OCI-LY1 (cell line): ENCODE results near the gene ABCB4.

Source experiments
- H2AFZ ChIP-seq: fragments of 200-600 bp; sonication (generic), shearing (Covaris generic); 2 replicates; pipeline ENCODE4 v1.6.0; 2014; ENCODE audit warnings: antibody characterized with exemption, mild to moderate bottlenecking, low read length
- H3F3A ChIP-seq: fragments of 200-600 bp; sonication (generic), shearing (Covaris generic); 2 replicates; pipeline ENCODE4 v1.6.0; 2014; ENCODE audit warnings: mild to moderate bottlenecking, antibody characterized with exemption, low read length, moderate library complexity; ENCODE audit not compliant: insufficient read depth
- H3K27ac ChIP-seq: fragments of 200-600 bp; sonication (generic); 2 replicates; pipeline ENCODE4 v1.5.1; 2014; ENCODE audit warnings: low read length, mixed run types, mild to moderate bottlenecking, low read depth; ENCODE audit not compliant: poor library complexity, severe bottlenecking
- H3K27me3 ChIP-seq: fragments of 200-600 bp; sonication (generic); 2 replicates; pipeline ENCODE4 v1.6.0; 2014; ENCODE audit warnings: antibody characterized with exemption, mild to moderate bottlenecking, low read length, moderate library complexity; ENCODE audit not compliant: insufficient read depth
- H3K36me3 ChIP-seq: fragments of 200-600 bp; sonication (generic); 2 replicates; pipeline ENCODE4 v1.6.1; 2014; ENCODE audit warnings: mild to moderate bottlenecking, antibody characterized with exemption, low read length, moderate library complexity, mixed read lengths; ENCODE audit not compliant: insufficient read depth
- H3K4me1 ChIP-seq: fragments of 200-600 bp; sonication (generic); 2 replicates; pipeline ENCODE4 v1.5.1; 2014; ENCODE audit warnings: mild to moderate bottlenecking, low read length, moderate library complexity; ENCODE audit not compliant: insufficient read depth, severe bottlenecking
- H3K4me2 ChIP-seq: fragments of 200-600 bp; sonication (generic), shearing (Covaris generic); 2 replicates; pipeline ENCODE4 v1.6.1; 2014; ENCODE audit warnings: low read length
- H3K4me3 ChIP-seq: fragments of 200-600 bp; sonication (generic); 2 replicates; pipeline ENCODE4 v1.5.1; 2014; ENCODE audit warnings: low read length, low read depth, mild to moderate bottlenecking, mixed read lengths; ENCODE audit not compliant: poor library complexity, severe bottlenecking
- H3K79me2 ChIP-seq: fragments of 200-600 bp; shearing (Covaris generic); 2 replicates; pipeline ENCODE4 v1.6.1; 2016; ENCODE audit warnings: mixed run types, low read length, mixed read lengths; ENCODE audit not compliant: insufficient read depth
- H3K9ac ChIP-seq: fragments of 200-600 bp; sonication (generic), shearing (Covaris generic); 2 replicates; pipeline ENCODE4 v1.6.1; 2014; ENCODE audit warnings: mild to moderate bottlenecking, low read length, mixed read lengths
- H3K9me2 ChIP-seq: fragments of 200-600 bp; sonication (generic), shearing (Covaris generic); 2 replicates; pipeline ENCODE4 v1.6.1; 2014; ENCODE audit warnings: low read depth, mild to moderate bottlenecking, low read length, mixed read lengths
- H3K9me3 ChIP-seq: fragments of 200-600 bp; shearing (Covaris generic); 2 replicates; pipeline ENCODE4 v1.6.1; 2014; ENCODE audit warnings: low read length, mixed read lengths
- H4K20me1 ChIP-seq: fragments of 200-600 bp; sonication (generic), shearing (Covaris generic); 2 replicates; pipeline ENCODE4 v1.6.0; 2016; ENCODE audit warnings: mild to moderate bottlenecking, low read length; ENCODE audit not compliant: insufficient read depth
- EZH2 ChIP-seq: fragments of 200-600 bp; sonication (generic), shearing (Covaris generic); IDR thresholded peaks from 2 replicates; pipeline ENCODE4 v1.8.0; 2017; ENCODE audit warnings: borderline replicate concordance, mixed run types, mild to moderate bottlenecking, antibody characterized with exemption, low read length, moderate library complexity, mixed read lengths
- TF ChIP-seq, protein P1 (sequence below): fragments of 200-600 bp; sonication (generic), shearing (Covaris generic); IDR thresholded peaks from 2 replicates; pipeline ENCODE4 v1.5.1; 2017; ENCODE audit warnings: mild to moderate bottlenecking, antibody characterized with exemption, low read length, moderate library complexity, mixed read lengths

The ABCB4 gene

GRCh38 chr7:87380905-87381304, 94.6 kb downstream of the ABCB4 start:
- H3K27me3 ChIP-seq, result no peaks in the 10 kb centered on the region
- H3K4me2 ChIP-seq, result no peak overlapping the region
- H3K9ac ChIP-seq, result no peak overlapping the region
- H3K4me3 ChIP-seq, result no peak overlapping the region
- no peaks in the 10 kb centered on the region for H4K20me1 ChIP-seq
- no peak overlapping the region for H3K27ac ChIP-seq
- no peaks in the 10 kb centered on the region; the same call in 1 of the 2 replicates for H3K9me2 ChIP-seq
- H3K9me3 ChIP-seq, result 0 out of 2 replicates have a peak, but pooled peaks cover 7% of the 10 kb centered on the region
- H3K79me2 ChIP-seq, result no peaks in the 10 kb centered on the region
- peaks cover 28% of the 10 kb centered on the region for H3K36me3 ChIP-seq
- H3F3A ChIP-seq, result no peaks in the 10 kb centered on the region
- H2AFZ ChIP-seq, result no peak overlapping the region
- H3K4me1 ChIP-seq, result no peaks in the 10 kb centered on the region
- no peak for TF ChIP-seq EZH2
- TF ChIP-seq, protein P1, sequence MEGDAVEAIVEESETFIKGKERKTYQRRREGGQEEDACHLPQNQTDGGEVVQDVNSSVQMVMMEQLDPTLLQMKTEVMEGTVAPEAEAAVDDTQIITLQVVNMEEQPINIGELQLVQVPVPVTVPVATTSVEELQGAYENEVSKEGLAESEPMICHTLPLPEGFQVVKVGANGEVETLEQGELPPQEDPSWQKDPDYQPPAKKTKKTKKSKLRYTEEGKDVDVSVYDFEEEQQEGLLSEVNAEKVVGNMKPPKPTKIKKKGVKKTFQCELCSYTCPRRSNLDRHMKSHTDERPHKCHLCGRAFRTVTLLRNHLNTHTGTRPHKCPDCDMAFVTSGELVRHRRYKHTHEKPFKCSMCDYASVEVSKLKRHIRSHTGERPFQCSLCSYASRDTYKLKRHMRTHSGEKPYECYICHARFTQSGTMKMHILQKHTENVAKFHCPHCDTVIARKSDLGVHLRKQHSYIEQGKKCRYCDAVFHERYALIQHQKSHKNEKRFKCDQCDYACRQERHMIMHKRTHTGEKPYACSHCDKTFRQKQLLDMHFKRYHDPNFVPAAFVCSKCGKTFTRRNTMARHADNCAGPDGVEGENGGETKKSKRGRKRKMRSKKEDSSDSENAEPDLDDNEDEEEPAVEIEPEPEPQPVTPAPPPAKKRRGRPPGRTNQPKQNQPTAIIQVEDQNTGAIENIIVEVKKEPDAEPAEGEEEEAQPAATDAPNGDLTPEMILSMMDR, result no peak

DNA sequence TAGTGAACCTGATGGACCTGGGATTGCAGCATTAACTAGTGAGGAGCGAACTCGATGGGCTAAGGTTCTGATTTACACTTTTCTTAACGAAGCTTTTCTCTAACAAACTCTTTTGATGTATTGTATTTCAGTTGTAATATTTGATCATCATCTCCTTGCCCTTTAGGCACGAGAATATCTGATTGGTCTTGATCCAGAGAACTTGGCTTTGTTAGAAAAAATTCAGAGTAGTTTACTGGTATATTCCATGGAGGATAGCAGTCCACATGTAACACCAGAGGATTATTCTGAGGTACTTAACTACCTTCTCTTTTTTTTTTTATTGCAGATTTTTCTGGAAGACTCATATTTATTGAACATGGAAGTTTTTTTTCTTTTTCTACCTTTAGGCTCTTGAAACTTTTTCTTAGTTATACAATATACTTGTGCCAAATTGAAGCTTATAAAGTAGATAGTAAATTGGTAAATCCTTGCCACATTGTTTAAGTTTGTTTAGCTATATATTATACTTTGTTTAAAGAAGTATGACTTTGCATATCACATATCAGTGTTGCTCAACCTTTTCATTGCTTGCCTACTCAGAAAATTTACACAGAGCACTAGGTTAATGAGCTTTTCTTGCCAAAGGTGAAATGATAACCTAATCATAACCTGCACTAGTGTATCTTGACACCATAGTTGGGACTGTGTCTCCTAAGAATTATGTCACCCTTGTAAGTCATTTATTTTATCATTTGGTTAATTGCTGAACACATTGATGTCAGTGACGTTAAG, 99.6 kb downstream of the ABCB4 start:
- H3K4me2 ChIP-seq, result no peak overlapping the region

GRCh38 chr7:87370660-87371180, 104.8 kb downstream of the ABCB4 start:
- H3K9ac ChIP-seq, result no peak overlapping the region

More for the DNA sequence above, 99.6 kb downstream of the ABCB4 start:
- Histone ChIP-seq H2AFZ (no peak overlapping the region), H4K20me1 (no peaks in the 10 kb centered on the region), H3K27me3 (no peaks in the 10 kb centered on the region), H3K4me1 (no peaks in the 10 kb centered on the region), H3K9me3 (no peaks in the 10 kb centered on the region), H3F3A (no peaks in the 10 kb centered on the region), H3K79me2 (no peaks in the 10 kb centered on the region), H3K9ac (no peak overlapping the region), H3K4me3 (no peak overlapping the region), H3K9me2 (no peaks in the 10 kb centered on the region), H3K36me3 (peaks cover 22% of the 10 kb centered on the region; the same call in 1 of the 2 replicates), H3K27ac (no peak overlapping the region)
- TF ChIP-seq, protein P1, result no peak
- TF ChIP-seq EZH2, result no peak

More at GRCh38 chr7:87370660-87371180, 104.8 kb downstream of the ABCB4 start:
- Histone ChIP-seq H3K9me2 (no peaks in the 10 kb centered on the region), H4K20me1 (no peaks in the 10 kb centered on the region), H3K4me1 (no peaks in the 10 kb centered on the region), H3K9me3 (no peaks in the 10 kb centered on the region), H3K4me3 (no peak overlapping the region), H3K79me2 (no peaks in the 10 kb centered on the region), H3K4me2 (no peak overlapping the region), H3K27ac (no peak overlapping the region), H3K36me3 (peaks cover 23% of the 10 kb centered on the region; the same call in 1 of the 2 replicates), H3K27me3 (no peaks in the 10 kb centered on the region), H3F3A (no peaks in the 10 kb centered on the region), H2AFZ (no peak overlapping the region)
- TF ChIP-seq, protein P1, result no peak
- no peak for TF ChIP-seq EZH2
